Fibroblast of lung (primary cell): Measurements from ENCODE around the gene COP1. TPM values are rescaled to one million over a fixed set of nuclear protein-coding genes. Genes with fewer than 3 reads are reported as not detected.

Experiments
- DNase-seq, 2 donors: peaks; one replicate each; pipeline versions ENCODE4 v3.0.0 to v3.0.0-alpha.2; 2010; ENCODE audit warnings: low read depth in 2 of 2
- H2AFZ ChIP-seq: 2 replicates; pipeline ENCODE4 v1.5.1; 2012; ENCODE audit warnings: low read length, control low read depth, inconsistent platforms
- H3K27ac ChIP-seq: 2 replicates; pipeline ENCODE4 v1.5.1; 2011; ENCODE audit warnings: low read length, control low read depth; ENCODE audit not compliant: insufficient read depth
- H3K27me3 ChIP-seq: 2 replicates; pipeline ENCODE4 v1.5.1; 2011; ENCODE audit warnings: mild to moderate bottlenecking, low read length; ENCODE audit not compliant: control insufficient read depth, insufficient read depth
- H3K36me3 ChIP-seq: 2 replicates; pipeline ENCODE4 v1.5.1; 2011; ENCODE audit warnings: low read length; ENCODE audit not compliant: control insufficient read depth, insufficient read depth
- H3K4me1 ChIP-seq: 2 replicates; pipeline ENCODE4 v1.5.1; 2011; ENCODE audit warnings: low read length; ENCODE audit not compliant: control insufficient read depth, insufficient read depth; ENCODE audit errors: extremely low read depth
- H3K4me2 ChIP-seq: 2 replicates; pipeline ENCODE4 v1.5.1; 2011; ENCODE audit warnings: low read length, control low read depth; ENCODE audit not compliant: insufficient read depth; ENCODE audit errors: extremely low read depth
- H3K4me3 ChIP-seq, 4 experiments: fragments of 200-600 bp in 1 of 4; sonication (generic) in 1 of 4; replicated peaks in 1 of 4; 2 replicates each; pipeline ENCODE4 v1.5.1; 2011 to 2016; ENCODE audit warnings: low read length in 4 of 4, low read depth in 3 of 4, mild to moderate bottlenecking in 3 of 4, control low read depth in 2 of 4, inconsistent platforms in 1 of 4, mixed read lengths in 1 of 4; ENCODE audit not compliant: insufficient read depth in 1 of 4; ENCODE audit errors: control extremely low read depth in 1 of 4
- H3K79me2 ChIP-seq: 2 replicates; pipeline ENCODE4 v1.5.1; 2012; ENCODE audit warnings: mild to moderate bottlenecking, low read length, inconsistent platforms; ENCODE audit not compliant: control insufficient read depth, insufficient read depth
- H3K9ac ChIP-seq: 2 replicates; pipeline ENCODE4 v1.5.1; 2011; ENCODE audit warnings: mild to moderate bottlenecking, low read length, control low read depth; ENCODE audit not compliant: insufficient read depth
- H3K9me3 ChIP-seq: 2 replicates; pipeline ENCODE4 v1.5.1; 2012; ENCODE audit warnings: low read depth, low read length; ENCODE audit not compliant: control insufficient read depth, insufficient read depth
- H4K20me1 ChIP-seq: 2 replicates; pipeline ENCODE4 v1.5.1; 2011; ENCODE audit warnings: low read length; ENCODE audit not compliant: control insufficient read depth, insufficient read depth; ENCODE audit errors: extremely low read depth
- CTCF ChIP-seq, 2 donors: IDR thresholded peaks in 1 of 2; conservative IDR thresholded peaks in 1 of 2; 1 replicate in 1 of 2; 2 replicates in 1 of 2; pipeline ENCODE4 v1.5.1; 2011 to 2012; ENCODE audit warnings: low read length in 2 of 2, control low read depth in 1 of 2, inconsistent platforms in 1 of 2, low read depth in 1 of 2, mild to moderate bottlenecking in 1 of 2
- EZH2 ChIP-seq: IDR thresholded peaks from 2 replicates; pipeline ENCODE4 v1.5.1; 2012; ENCODE audit warnings: low read length, control low read depth, mild to moderate bottlenecking; ENCODE audit errors: missing control alignments
- polyA plus RNA-seq, 2 donors: library from polyadenylated mRNA; depleted of rRNA in 1 of 2; stranded (reverse) in 1 of 2; unstranded in 1 of 2; fragments of >200 nt; gene quantifications; 2 replicates each; pipeline ENCODE4 v1.2.1, GENCODE V29; 2011 to 2012; ENCODE audit warnings: missing spikeins in 1 of 2
- total RNA-seq: library from RNA; depleted of rRNA; stranded (reverse); fragments of >200 nt; gene quantifications from 2 replicates; pipeline ENCODE4 v1.2.1, GENCODE V29; 2014

Gene COP1
- total and polyA plus RNA-seq, 2 donors (not counting 1 experiment from before 2014, with no cell fraction given), result 42.0 to 48.1 TPM

GRCh38 chr1:175920381-175920780 is 286.7 kb downstream of the COP1 start:
- Histone ChIP-seq H3K9ac (no peak overlapping the region), H3K9me3 (no peaks in the 10 kb centered on the region), H4K20me1 (no peaks in the 10 kb centered on the region), H3K4me3 (no peak overlapping the region), H2AFZ (no peak overlapping the region), H3K36me3 (no peaks in the 10 kb centered on the region), H3K27me3 (no peaks in the 10 kb centered on the region), H3K27ac (no peak overlapping the region), H3K4me1 (no peaks in the 10 kb centered on the region), H3K79me2 (no peaks in the 10 kb centered on the region), H3K4me2 (no peak overlapping the region)
- TF ChIP-seq CTCF (conservative IDR thresholded peaks at IDR 0.05 in 1 of 2, IDR thresholded peaks at IDR 0.05 in 1 of 2; ENCODE audit: low read depth in 1 of 2, low read length in 2 of 2) (no peak), EZH2 (no peak)
- no peak for DNase-seq

- no peak for DNase-seq
- Histone ChIP-seq H4K20me1 (no peaks in the 10 kb centered on the region), H3K27me3 (no peaks in the 10 kb centered on the region), H3K9me3 (no peaks in the 10 kb centered on the region), H3K36me3 (no peaks in the 10 kb centered on the region), H3K9ac (no peak overlapping the region), H3K4me1 (no peaks in the 10 kb centered on the region), H3K79me2 (no peaks in the 10 kb centered on the region), H2AFZ (no peak overlapping the region), H3K27ac (no peak overlapping the region), H3K4me3 (no peak overlapping the region), H3K4me2 (no peak overlapping the region)
- TF ChIP-seq EZH2, result no peak
- TF ChIP-seq CTCF (conservative IDR thresholded peaks at IDR 0.05 in 1 of 2, IDR thresholded peaks at IDR 0.05 in 1 of 2; ENCODE audit: low read depth in 1 of 2, low read length in 2 of 2), result no peak
These were observed 288.1 kb downstream of the COP1 start for GRCh38 chr1:175919001-175919400.

GRCh38 chr1:175918364-175918801 is 288.7 kb downstream of the COP1 start:
- no peaks in the 10 kb centered on the region for H4K20me1 ChIP-seq
- H3K36me3 ChIP-seq, result no peaks in the 10 kb centered on the region
- DNase-seq, result no peak
- H3K4me2 ChIP-seq, result no peak overlapping the region
- no peak overlapping the region for H2AFZ ChIP-seq
- H3K79me2 ChIP-seq, result no peaks in the 10 kb centered on the region
- no peak overlapping the region for H3K4me3 ChIP-seq
- H3K27ac ChIP-seq, result no peak overlapping the region
- no peaks in the 10 kb centered on the region for H3K9me3 ChIP-seq
- H3K9ac ChIP-seq, result no peak overlapping the region
- no peaks in the 10 kb centered on the region for H3K4me1 ChIP-seq
- H3K27me3 ChIP-seq, result no peaks in the 10 kb centered on the region
- no peak for TF ChIP-seq EZH2
- TF ChIP-seq CTCF (conservative IDR thresholded peaks at IDR 0.05 in 1 of 2, IDR thresholded peaks at IDR 0.05 in 1 of 2; ENCODE audit: low read depth in 1 of 2, low read length in 2 of 2), result no peak
